GM18519 (cell line): ENCODE measurements around the gene SPOP.

Source experiments
- ATAC-seq: cut with Tn5 transposase; IDR thresholded peaks from one replicate; pipeline ENCODE4 v1.9.1; 2021; ENCODE audit warnings: mild to moderate bottlenecking, moderate library complexity; ENCODE audit not compliant: unreplicated experiment, low FRiP score

The SPOP gene

DNA sequence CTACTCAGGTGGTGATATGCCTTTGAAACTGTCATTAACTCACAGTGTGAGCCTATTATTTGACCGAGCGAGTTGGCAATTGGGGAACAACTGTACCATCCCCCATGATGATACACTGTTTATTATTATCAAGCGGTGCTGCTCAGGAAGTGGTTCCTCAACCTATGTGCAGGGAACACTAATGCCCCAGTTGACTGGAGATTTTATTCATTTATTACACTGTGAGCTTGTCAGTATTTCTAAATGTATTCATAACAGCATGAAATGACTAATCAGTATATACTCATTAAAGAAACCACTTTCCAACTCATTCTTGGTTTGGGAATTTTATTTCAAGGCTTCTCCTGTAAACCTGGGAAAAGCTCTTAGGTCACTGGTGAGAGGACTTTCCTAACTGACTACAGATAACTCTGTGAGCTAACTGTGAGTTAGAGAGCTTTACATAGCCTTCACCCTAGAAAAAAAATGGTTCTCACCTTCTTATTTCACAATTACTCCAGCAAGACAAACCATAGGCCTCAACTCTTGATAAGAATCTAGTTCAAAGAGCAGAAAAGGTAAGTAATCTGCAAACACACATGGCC is 59.8 kb downstream of the SPOP start:
- ATAC-seq: no peak

DNA sequence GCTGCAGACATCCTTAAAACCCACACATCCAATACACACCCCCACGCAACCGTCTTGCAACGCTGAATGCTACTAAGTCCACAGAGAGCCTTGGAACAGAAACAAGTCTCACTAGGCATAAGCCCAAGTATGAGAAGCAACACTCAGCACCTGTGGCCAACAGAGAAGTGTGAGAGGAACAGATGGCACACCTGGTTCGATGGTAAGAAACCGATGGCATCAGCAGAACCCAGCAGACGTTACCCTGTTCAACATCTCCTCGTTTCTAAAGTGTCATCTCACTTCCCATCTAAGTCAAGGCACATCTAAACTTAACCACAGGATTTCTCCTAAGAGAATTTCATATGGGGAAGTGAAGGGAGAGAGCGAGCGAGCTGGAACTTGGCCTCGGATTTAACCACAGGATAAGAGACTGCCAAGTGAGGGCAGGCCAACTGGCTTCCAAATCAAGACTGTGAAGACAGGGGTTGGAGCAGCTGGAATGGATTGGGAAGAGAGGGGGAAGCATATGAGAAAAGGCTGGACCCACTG is 61.2 kb downstream of the SPOP start:
- no peak for ATAC-seq

DNA sequence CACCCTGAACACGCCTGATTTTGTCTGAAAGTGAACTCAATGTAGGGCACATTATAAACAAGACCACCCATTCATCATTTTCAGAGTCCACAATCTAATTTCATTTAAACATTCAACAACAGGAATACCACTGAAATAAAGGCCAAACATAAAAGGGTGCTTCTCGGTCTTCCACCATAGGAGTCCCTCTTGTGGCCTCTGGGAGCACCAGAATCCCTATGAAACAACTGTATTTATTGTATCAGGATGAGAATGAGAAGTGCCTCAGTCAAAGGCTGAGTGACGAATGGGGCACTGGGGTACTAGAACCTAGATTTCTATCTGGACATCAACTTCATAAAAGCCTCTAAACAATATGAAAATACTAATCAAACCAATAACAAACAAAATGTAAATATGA is 61.8 kb downstream of the SPOP start:
- ATAC-seq: no peak

DNA sequence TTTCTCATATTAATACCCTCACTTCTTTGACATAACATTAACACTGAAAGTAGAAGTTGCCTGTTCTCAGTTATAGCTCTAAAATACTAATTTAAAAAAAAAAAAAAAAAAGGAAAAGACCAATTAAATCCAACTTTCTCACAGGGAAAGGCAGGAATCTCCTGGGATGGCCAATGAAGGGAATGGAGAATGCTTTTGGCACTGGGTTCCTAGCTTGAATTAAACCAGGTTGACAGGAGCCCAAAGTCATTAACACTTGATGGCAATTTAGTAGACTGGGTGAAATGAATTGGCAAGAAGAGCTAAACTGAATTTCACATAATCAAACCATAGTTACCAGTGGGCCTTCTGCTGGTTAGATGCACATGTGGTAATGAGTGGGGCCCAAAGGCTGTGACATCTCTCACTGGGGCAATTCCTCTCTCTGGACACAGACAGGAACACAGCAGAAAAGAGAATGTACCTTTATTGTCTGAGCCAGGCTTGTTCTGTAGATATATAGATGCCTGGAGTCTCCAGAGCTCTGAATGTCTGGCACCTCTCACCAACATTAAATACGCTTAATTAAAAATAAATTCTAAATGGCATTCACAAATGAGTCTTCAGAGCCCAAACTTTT is 64.6 kb downstream of the SPOP start:
- no peak for ATAC-seq

DNA sequence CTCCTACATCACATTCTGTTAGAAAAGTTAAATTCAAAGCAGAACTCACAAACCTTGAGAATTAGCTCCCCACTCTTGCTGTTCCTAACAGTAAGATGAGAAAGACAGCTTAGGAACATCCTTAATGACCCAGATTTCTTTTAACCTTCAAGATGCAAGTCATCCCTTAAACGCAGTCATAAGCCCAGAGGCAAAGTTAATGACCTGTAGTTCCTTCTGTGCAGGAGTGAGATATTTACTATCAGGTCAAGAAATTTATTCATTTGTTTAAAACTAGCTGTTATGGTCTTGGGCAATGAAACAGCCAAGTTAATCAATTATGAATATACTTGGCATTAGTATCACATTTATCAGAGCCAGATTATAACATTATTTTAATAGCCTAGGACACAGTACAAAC is 65.2 kb downstream of the SPOP start:
- no peak for ATAC-seq

DNA sequence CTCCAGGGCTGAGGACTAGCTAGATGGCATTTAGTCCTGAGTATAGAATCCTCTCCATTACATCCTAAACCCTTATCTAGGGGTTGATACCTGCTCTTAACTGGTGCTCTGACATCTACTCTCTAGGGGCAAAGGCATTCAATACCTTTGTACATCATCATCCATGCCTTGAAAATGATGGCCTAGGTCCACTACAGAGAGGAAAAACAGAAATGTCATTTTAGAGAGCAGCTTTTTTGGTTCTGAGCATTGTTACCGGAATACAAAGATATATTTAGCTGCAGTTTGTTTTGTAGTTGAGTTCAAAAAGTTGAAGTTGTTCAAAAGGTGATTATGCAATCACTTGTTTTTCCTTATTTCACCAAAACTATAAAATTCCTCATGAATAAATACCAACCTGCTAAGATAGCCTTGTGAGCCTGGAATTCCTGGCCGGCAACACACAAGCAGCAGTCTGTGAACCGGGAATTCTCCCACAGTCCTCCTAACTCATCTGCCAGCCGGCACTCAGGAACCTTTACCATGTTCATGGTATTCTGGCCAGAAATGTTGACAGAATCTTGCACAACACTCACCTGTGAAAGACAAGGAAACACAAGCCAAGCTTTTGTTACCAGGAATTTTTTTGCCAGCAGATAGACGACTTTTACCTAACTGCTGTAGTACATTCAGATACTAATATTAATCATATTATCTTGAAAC is 66.9 kb downstream of the SPOP start:
- ATAC-seq: no peak

DNA sequence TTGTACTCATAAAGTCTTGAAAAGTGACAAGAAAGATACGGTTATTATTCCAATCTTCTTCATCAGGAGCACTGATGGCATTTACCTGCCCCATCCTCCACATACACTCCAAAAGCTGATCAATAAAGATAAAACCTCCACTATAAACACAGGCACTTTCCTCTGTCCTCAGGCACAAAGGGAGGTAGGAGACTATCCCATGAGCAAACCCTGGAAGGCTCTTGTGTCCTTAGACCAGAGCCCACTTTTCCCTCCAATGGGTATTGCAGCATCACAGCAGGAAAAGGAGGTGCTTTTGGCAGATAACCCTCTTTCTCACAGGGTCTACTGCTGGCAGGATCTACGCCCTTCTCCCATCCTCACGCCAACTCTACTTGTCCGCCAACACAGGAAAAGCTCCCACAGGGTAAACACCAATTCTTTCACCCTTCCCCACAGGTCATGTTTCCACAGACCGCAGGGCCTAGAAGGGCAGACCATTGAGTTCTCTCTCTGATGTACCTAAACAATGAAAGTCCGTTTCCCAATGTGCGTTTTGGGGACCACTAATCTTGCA is 73.5 kb downstream of the SPOP start:
- ATAC-seq: no peak

DNA sequence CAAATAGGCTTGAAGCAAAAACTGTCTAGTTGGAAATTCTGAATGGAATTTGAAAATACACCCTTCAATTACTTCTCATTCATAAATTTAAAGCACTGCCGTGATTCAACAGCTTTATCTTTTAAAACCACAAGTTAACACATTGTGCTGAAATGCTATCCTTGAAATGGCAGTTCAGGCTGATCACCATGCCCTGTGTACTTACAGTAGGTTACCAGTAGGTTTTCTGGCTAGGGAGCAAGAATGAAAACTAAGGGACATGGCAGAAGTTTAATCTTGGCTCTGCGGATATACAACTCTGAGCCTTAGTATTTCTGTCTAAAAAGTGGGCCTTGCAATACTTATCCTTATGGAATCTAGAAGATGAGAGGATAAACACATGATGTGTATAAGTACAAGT is 74.2 kb downstream of the SPOP start:
- ATAC-seq: no peak

DNA sequence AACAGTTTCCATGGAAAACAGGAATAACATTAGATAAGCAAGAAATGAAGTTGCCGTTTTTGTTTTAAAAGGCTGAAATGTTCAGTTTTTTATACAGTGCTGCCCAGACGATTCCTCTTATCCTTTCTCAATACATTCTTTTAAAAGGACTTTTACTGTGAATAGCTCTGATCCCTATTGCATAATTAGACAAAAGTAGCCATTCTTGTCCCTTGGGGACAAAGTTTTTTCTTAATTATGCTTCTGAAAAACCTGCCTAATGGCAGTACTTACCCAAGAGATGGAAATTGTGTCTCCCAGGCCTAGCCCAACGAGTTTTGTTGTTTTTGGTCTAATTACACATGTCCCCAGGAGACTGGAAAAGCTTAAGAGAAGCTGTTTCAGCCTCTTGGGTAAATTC is 74.7 kb downstream of the SPOP start:
- no peak for ATAC-seq

DNA sequence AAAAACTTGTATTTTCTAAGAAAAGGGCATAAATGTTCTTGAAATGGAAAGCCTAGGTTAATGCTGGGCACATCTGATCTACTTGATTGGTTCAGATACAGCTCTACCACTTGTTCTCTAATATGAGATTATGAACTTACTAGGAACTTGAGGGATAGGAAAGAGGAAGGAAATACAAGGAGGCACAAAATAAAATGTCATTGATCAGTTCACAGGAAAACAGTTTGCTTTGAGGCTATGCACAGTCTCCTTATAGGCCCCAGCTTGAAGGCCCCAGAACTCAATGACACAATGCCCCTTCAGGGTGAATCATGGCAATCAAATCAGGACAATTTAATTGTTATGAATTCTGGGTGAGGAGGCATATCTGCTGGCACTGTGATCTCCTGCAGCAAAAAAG is 75.1 kb downstream of the SPOP start:
- no peak for ATAC-seq

DNA sequence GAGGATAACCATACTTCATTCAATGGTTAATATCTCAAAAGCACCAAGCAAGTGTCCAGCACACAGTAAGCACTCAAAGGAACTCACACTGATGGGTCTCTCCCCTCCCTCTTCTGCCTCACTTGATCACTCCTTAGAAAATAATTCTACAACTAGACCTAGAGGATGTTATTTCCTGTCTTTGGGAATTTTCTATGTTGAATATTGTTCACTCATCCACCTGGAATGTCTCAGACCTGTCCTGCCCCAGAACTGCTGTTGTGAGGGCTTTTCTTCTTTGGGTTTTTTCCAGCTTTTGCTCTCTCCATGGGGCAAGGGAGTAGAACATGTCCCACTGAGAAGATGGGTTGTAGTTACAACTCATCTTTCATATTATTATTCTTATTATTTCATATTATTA is 76.9 kb downstream of the SPOP start:
- ATAC-seq: no peak

DNA sequence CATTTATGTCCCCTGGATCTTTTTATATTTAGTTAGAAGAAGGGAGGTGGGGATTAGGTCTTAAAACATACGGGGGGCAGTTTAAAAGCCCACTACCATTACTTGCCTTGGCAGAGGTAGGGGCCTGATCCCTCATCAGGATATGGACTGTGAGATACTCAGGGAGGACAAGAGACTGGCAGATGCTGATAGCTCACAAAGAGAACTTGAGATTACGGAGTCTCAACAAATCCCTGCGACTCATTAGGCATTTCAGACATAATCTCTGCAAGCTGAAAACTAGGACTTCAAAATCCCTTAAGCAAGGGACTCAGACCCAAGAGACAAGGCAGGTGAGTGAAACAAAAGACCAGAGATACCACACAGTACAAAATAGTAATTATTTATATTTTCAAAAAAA is 79.0 kb downstream of the SPOP start:
- no peak for ATAC-seq

DNA sequence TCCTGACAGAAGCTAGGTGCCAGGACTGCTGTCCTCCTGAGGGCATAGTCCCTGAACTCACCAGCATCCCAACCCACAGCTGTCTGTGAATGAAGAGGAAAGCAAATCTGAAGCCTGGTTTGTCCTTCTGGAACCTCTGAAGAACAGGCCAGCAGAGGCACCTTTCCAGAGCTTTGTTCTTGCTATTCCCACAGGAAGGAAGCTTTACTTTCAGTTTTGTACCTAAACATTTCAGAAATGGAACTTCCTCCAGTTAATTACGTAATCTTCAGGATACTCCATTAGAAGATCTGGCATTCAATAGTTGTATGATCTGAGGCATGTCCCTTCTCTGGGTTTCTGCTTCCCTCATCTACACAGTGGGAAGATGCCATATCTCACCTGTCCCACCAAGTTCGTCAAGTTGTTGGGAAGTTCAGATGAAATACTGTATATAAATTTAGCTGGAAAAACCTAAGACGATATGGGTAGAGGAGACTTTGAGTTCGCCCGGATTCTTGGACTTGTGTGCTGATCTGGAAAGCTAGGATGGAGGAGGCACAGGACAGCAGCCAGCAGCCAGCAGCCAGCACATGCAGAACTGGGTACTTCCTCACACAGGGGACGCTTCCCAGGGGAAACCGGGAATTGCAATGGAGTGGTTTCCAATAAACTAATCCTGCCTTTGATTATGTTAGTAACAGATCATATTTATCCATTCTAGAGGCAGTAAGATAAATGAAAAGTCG is 79.8 kb downstream of the SPOP start:
- no peak for ATAC-seq

DNA sequence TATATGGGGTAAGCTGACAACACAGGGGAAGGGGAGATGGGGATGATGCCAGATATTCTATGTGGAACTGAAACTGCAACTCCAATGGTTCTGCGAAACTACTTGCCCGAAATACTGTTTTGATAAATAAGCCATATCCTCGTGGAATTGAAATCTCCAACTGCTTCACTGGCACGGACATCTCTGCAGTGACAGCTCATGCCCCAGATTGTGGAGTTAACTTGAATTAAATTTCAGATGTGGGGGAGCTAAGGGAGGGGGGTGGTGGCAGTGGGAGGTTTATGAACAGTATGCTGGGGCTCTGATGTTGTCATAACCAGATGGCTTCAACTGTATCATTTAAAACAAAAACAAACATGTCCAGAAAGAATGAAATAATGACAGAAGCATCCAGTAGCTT is 80.5 kb downstream of the SPOP start:
- ATAC-seq: no peak

DNA sequence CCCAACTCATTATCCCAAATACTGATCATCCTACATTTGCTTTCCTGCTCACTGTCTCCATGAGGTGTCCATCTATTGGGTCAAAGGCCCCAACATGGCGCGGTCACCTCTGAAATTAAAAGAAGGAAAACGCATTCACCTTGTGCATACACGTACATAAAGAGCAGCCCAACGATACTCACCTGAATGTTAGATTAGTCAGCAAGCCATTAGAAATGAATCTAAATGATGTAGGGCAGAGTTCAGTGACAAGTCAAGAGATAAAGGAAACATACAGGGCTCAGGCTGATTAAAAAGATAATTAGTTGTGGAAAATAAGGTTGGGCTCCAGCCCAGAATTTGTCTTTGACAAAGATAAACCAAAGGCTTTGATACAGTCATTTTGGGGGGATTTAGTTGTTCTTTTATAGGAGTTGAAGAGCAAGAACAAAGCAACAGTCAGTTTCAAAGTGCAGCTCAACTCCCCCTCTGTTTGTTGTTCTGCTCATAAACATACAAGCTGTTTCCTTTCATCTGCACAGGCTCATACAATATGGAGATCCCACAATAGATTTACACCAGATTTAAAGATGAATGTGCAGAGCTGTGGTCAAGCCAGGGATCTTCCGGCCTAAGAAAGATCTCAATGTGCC is 81.2 kb downstream of the SPOP start:
- ATAC-seq: no peak

DNA sequence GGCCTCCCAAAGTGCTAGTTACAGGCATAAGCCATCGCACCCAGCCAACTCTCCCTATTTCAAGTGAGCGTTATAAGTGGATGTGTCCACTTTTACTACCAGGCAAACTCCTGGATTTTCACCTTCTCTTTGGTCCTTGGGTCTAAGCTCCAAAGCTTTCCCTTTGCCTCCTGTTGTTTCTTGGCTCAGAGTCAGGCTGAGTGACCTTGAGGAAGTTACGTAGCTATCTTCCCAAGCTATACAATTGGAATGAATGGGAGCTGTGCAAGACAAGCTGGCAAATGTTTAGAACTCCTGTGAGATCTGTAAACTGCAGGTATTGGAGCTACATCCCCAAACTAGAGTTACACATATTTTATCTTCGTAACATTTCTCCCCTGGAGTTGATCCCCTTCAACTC is 81.9 kb downstream of the SPOP start:
- no peak for ATAC-seq

DNA sequence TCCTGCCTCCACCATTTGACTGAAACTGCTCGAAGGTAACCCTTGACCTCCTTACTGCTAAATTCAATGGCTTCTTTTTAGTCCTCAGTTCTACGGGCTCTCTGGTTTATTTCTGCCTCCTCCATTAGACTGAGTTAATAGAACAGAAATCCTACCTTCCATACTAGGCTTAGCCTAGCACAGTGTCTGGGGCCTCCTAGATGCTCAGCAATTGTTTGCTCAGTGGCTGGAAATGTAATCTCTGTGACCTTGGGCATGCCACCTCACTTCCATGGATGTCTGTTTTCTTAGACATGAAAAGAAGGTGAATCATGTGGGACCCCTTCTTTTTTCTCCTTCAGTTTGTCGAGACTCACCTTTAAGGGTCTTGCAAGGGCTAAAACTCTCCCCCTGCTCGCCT is 82.6 kb downstream of the SPOP start:
- ATAC-seq: no peak

DNA sequence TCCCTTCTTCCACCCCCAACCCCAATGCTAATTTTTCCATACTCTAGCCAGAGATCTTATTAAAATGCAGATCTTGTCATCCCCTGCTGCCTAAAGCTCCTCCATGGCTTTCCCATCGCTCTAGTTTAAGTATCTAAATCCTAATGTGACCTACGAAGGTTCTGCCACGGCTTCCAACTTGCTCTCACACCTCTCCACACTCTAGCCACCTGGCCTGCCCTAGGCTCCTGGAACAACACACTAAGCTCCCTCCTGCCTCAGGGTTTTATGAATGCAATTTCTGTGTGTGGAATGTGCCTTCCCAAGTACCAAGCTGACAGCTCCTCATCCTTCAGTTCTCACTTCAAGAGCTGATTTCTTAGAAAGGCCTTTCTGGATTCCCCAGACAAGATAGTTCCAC is 85.6 kb downstream of the SPOP start:
- no peak for ATAC-seq

DNA sequence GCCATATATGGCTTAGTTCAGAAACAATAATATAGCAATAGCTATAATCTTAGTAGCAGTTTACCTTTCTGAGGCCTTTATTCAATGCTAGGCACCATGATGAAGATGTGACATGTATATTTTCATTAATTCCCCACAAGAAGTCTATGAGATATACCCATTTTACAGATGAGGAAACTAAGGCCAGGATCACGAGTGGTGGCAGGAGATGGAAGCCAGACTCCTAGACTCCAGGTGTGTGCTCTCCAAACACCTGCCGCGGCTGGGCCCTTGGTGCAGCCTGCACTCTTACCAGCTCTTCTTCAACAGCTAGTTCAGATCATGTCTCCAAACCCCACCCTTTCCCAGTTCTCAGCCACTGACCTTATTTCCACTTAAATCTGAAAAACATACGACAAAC is 87.0 kb downstream of the SPOP start:
- no peak for ATAC-seq

DNA sequence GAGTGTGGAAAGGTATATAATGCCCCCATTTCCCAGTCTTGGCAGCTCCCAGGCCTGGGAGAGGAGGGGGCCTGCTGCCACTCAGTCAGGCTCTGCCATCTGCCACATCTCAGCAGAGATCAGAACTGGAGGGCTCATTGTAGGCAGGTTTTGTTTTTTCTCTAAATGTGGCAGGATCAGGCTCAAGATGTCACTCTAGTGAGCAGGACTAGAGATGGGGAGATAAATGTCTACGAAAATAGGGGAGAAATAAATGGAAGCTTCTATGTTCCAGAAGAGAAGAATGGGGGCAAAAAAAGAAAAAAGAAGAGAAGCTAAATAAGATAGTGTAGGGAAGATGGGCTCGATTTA is 88.3 kb downstream of the SPOP start:
- no peak for ATAC-seq
